ENCODE data around the gene CFAP20DC.
"Not testable (repeated sequence)": the region's sequence is repeated elsewhere in the genome, so short reads cannot be mapped to it uniquely, and the experiment has no call there.

CFAP20DC gene

DNA sequence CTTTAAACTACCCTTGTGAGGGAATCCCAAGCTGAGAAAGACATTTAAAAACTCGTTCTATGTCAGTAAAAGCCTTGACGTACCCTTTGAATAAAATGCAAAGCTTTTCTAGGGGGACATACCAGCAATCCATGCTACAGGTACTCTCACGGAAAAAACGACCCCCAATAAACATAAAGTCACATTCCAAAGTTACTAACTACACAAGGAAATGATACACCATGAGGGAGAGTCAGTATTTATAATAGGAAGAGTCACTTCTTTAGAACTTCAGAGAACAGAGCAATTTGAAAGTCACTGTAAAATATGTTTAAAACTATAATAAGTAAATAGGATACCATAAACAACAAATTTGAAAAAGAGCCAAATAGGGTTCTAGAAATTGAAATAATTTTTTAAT, 63.2 kb downstream of the CFAP20DC start:
- TF ChIP-seq, protein P1, sequence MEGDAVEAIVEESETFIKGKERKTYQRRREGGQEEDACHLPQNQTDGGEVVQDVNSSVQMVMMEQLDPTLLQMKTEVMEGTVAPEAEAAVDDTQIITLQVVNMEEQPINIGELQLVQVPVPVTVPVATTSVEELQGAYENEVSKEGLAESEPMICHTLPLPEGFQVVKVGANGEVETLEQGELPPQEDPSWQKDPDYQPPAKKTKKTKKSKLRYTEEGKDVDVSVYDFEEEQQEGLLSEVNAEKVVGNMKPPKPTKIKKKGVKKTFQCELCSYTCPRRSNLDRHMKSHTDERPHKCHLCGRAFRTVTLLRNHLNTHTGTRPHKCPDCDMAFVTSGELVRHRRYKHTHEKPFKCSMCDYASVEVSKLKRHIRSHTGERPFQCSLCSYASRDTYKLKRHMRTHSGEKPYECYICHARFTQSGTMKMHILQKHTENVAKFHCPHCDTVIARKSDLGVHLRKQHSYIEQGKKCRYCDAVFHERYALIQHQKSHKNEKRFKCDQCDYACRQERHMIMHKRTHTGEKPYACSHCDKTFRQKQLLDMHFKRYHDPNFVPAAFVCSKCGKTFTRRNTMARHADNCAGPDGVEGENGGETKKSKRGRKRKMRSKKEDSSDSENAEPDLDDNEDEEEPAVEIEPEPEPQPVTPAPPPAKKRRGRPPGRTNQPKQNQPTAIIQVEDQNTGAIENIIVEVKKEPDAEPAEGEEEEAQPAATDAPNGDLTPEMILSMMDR (IDR thresholded peaks at IDR 0.05; ENCODE audit: borderline replicate concordance, insufficient read depth, low read depth, low read length), result no peak
- no peak overlapping the region for H3K4me3 ChIP-seq (ENCODE audit: low read depth, low read length)

DNA sequence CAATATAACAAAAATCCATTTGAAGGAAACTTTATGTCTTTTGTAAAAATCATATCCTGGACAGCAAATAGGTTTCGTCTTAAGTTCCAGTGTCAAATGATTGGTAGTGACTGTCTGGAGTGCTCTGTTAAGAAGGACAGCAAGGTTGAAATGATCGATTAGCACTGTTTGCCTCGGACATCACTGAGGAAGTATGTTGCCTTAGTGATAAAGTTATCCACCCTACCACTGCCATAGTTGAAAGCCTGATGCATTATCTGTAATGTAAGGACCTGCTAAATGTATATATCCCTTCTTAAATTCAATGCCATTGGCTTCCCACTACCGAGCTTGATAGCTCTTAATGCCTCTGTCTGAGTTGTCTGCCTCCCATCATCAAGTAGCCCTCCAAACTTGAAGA, 70.0 kb downstream of the CFAP20DC start:
- TF ChIP-seq, protein P1 (IDR thresholded peaks at IDR 0.05; ENCODE audit: borderline replicate concordance, insufficient read depth, low read depth, low read length), result no peak
- no peak overlapping the region for H3K4me3 ChIP-seq (ENCODE audit: low read depth, low read length)

DNA sequence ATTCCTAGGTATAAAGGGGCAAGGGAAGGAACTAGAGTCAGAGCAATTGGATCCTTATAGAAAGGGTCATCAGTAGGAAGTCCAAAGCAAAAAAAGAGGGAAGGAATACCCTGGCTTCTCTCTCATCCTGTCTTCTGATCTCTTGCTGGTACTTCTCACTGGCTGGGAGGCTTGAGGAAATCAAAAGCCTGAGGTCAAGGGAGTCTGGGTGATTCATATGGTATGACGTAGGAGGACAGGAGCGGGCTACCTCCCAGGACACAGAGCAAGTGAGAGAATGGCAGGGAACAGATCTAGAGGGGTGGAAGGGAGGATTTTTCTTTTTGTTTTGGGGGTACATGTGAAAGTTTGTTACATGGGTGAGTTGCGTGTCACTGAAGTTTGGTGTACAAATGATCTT, 76.0 kb downstream of the CFAP20DC start:
- H3K4me3 ChIP-seq (ENCODE audit: low read depth, low read length), result no peak overlapping the region

DNA sequence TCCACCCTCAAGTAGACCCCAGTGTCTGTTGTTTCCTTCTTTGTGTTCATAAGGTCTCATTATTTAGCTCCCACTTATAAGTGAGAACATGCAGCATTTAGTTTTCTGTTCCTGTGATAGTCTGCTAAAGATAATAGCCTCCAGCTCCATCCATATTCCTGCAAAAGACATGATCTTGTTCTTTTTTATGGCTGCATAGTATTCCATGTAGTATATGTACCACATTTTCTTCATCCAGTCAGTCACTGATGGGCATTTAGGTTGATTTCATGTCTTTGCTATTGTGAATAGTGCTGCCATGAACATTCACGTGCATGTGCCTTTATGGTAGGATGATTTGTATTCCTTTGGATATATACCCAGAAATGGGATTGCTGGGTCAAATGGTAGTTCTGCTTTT, 82.0 kb downstream of the CFAP20DC start:
- H3K4me3 ChIP-seq (ENCODE audit: low read depth, low read length), result not testable (repeated sequence)

More for the DNA sequence above, 76.0 kb downstream of the CFAP20DC start:
- TF ChIP-seq, protein P1 (IDR thresholded peaks at IDR 0.05; ENCODE audit: borderline replicate concordance, insufficient read depth, low read depth, low read length), result no peak

DNA sequence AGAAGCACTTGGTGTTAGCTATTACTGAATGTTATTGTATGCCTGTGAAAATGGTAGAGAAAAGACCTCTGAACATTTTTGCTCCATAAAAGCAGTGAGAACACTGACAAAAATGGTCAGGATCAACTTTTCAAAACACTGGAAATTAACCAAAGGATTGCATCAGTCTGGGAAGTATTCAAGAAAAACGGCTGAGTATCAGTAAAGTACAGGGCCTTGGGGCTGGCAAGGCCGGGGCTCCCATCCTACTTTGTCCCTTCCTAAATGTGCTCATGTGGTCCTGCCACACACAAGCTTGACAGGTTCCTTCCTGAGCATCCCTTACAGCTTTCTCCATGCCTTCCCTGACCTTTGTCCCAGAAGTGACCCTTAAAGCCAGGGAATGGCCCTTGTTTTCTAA, 84.0 kb downstream of the CFAP20DC start:
- no peak overlapping the region for H3K4me3 ChIP-seq (ENCODE audit: low read depth, low read length)
- TF ChIP-seq, protein P1 (IDR thresholded peaks at IDR 0.05; ENCODE audit: borderline replicate concordance, insufficient read depth, low read depth, low read length), result no peak

DNA sequence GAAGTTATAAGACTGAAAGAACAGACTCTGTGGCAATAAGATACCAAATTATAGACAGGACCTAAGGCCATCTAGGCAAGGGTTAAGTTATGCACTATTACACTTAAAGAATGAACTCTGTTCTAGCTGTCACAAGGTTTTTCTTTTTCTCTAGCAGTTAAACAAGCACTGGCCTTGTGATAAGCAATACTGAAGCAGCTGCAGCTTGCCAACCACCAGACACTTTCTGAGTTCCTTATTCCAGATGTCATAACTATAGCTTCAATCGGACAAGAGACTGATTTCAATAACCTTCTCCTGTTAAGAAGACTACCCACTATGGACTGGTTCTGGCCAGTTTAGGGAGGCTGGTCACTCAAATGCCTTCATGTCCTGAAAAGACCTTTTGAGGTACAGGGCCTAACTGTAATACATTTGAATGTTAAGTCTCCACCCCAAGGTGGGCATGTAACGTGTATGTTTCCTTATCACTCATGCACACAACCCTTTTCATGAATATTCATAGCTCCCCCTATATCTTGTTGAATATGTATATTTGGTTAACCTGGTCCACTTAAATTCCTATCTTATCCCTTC, 85.8 kb downstream of the CFAP20DC start:
- no peak overlapping the region for H3K4me3 ChIP-seq (ENCODE audit: low read depth, low read length)
- TF ChIP-seq, protein P1 (IDR thresholded peaks at IDR 0.05; ENCODE audit: borderline replicate concordance, insufficient read depth, low read depth, low read length), result no peak

DNA sequence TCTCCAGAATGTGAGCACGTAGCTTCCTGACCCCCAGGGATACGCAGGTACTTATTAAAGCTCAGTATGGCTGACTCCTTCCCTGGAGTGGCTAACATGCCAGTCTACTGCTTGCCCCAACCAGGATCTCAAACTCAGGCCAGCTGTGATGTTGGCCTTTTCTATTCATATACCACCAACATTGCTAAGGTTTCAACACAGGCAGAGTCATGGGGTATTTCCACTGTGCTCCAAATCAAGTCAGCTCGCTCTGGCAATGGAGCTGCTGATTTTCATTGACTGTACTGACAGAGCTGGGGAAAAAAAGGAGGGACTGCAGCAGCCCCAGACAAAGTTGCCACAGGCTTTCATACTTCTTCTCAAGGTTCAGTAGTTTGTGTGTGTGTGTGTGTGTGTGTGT, 87.0 kb downstream of the CFAP20DC start:
- H3K4me3 ChIP-seq (ENCODE audit: low read depth, low read length), result no peak overlapping the region
- TF ChIP-seq, protein P1 (IDR thresholded peaks at IDR 0.05; ENCODE audit: borderline replicate concordance, insufficient read depth, low read depth, low read length), result no peak
